ENCODE measurements around the gene ANO7.

DNA sequence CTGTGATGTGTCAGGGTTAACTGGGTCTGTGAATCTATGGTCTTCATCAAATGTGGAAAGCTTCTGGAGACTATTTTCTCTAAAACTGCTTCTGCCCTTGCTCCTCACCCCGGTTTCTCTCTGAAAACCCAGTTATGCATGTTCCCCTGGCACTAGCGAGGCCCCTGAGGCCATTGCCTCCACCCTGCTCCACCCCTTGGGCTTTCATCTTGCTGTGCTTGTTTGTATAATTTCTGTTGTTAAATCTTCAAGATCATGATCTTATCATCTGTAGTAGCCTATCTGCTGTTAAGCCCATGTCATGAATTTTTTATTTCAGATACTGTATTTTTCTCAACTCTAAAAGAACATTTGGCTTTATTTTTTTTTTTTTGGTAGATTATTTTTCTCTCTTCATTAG, 14.9 kb upstream of the ANO7 start:
- TF ChIP-seq, protein P1, sequence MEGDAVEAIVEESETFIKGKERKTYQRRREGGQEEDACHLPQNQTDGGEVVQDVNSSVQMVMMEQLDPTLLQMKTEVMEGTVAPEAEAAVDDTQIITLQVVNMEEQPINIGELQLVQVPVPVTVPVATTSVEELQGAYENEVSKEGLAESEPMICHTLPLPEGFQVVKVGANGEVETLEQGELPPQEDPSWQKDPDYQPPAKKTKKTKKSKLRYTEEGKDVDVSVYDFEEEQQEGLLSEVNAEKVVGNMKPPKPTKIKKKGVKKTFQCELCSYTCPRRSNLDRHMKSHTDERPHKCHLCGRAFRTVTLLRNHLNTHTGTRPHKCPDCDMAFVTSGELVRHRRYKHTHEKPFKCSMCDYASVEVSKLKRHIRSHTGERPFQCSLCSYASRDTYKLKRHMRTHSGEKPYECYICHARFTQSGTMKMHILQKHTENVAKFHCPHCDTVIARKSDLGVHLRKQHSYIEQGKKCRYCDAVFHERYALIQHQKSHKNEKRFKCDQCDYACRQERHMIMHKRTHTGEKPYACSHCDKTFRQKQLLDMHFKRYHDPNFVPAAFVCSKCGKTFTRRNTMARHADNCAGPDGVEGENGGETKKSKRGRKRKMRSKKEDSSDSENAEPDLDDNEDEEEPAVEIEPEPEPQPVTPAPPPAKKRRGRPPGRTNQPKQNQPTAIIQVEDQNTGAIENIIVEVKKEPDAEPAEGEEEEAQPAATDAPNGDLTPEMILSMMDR (IDR thresholded peaks at IDR 0.05) = no peak
- no peak for TF ChIP-seq POLR2A (IDR thresholded peaks at IDR 0.05)
